ENCODE results near the gene MED1. TPM values are rescaled to one million over a fixed set of nuclear protein-coding genes. Genes with fewer than 3 reads are reported as not detected.
"Not testable (repeated sequence)": the region's sequence is repeated elsewhere in the genome, so short reads cannot be mapped to it uniquely, and the experiment has no call there.

MED1 gene
- total and polyA plus RNA-seq, 4 donors: 6.5 to 34.6 (median 22.5) TPM

DNA sequence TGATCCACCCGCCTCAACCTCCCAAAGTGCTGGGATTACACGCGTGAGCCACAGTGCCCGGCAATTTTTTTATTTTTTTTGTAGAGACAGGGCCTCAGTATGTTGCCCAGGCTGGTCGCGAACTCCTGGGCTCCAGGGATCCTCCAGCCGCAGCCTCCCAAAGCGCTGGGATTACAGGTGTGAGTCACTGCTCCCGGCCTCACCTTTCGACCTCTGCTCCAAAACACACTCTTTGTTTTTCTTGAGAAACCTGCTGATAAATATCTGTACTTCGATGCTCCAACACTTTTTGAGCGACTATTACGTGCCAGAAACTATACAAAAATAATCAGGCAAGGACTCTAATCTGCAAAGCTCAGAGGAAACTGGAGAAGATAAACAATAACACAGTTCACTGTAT, 1.0 kb downstream of the MED1 start:
- peaks cover 0 to 12% (median 6%) of the 10 kb centered on the region in 5 donors for H3K4me1 ChIP-seq (ENCODE audit: control insufficient read depth in 5 of 5, insufficient read depth in 5 of 5, low read length in 5 of 5)
- H3K9ac ChIP-seq (ENCODE audit: insufficient read depth in 1 of 2, low read length in 2 of 2): peak overlapping the region; percentile 88 to 100
- peaks cover 6 to 14% (median 10%) of the 10 kb centered on the region in 4 donors for H3K36me3 ChIP-seq (ENCODE audit: control insufficient read depth in 4 of 4, insufficient read depth in 4 of 4, low read length in 4 of 4)
- no peak overlapping the region for H3K4me3 ChIP-seq
- ATAC-seq (ENCODE audit: insufficient read depth, low FRiP score) (no peak), DNase-seq (no peak)
- H3K9me3 ChIP-seq (ENCODE audit: control insufficient read depth in 4 of 4, insufficient read depth in 3 of 4, low read length in 3 of 4): no peaks in the 10 kb centered on the region
- H3K27me3 ChIP-seq (ENCODE audit: control insufficient read depth in 3 of 3, insufficient read depth in 3 of 3, low read length in 2 of 3): no peaks in the 10 kb centered on the region
- WGBS, 2 donors: 89 to 93% methylated on average over 13 of the region's 13 CpGs
- no peak overlapping the region for H3K27ac ChIP-seq (ENCODE audit: low read depth in 1 of 2, low read length in 1 of 2)
- TF ChIP-seq, protein P1, sequence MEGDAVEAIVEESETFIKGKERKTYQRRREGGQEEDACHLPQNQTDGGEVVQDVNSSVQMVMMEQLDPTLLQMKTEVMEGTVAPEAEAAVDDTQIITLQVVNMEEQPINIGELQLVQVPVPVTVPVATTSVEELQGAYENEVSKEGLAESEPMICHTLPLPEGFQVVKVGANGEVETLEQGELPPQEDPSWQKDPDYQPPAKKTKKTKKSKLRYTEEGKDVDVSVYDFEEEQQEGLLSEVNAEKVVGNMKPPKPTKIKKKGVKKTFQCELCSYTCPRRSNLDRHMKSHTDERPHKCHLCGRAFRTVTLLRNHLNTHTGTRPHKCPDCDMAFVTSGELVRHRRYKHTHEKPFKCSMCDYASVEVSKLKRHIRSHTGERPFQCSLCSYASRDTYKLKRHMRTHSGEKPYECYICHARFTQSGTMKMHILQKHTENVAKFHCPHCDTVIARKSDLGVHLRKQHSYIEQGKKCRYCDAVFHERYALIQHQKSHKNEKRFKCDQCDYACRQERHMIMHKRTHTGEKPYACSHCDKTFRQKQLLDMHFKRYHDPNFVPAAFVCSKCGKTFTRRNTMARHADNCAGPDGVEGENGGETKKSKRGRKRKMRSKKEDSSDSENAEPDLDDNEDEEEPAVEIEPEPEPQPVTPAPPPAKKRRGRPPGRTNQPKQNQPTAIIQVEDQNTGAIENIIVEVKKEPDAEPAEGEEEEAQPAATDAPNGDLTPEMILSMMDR (IDR thresholded peaks at IDR 0.05; ENCODE audit: control extremely low read depth, extremely low read depth): no peak

DNA sequence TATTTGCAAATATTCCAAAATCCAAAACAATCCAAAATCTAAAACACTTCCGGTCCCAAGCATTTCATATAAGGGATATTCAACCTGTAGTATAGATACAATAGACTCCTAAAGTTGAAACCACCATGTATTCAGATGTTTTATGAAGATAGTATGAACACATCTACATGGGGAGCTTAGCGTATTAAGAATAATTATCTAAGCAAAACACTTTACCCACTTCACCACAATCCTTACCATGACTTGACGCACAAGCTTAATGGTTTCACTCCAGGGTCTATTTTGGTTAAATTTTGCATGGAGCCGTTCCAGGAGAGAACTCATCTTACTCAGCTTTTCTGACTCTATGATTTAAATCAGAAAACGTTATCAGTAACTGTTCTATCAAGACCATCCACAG, 3.5 kb downstream of the MED1 start:
- Histone ChIP-seq H3K27ac (ENCODE audit: low read depth in 1 of 2, low read length in 1 of 2) (no peak overlapping the region), H3K9ac (ENCODE audit: insufficient read depth in 1 of 2, low read length in 2 of 2) (no peak overlapping the region), H3K9me3 (ENCODE audit: control insufficient read depth in 4 of 4, insufficient read depth in 3 of 4, low read length in 3 of 4) (no peaks in the 10 kb centered on the region), H3K4me1 (ENCODE audit: control insufficient read depth in 5 of 5, insufficient read depth in 5 of 5, low read length in 5 of 5) (peaks cover 0 to 12% (median 6%) of the 10 kb centered on the region in 5 donors), H3K4me3 (no peak overlapping the region), H3K27me3 (ENCODE audit: control insufficient read depth in 3 of 3, insufficient read depth in 3 of 3, low read length in 2 of 3) (no peaks in the 10 kb centered on the region), H3K36me3 (ENCODE audit: control insufficient read depth in 4 of 4, insufficient read depth in 4 of 4, low read length in 4 of 4) (peaks cover 9 to 20% (median 13%) of the 10 kb centered on the region in 4 donors)
- TF ChIP-seq, protein P1 (IDR thresholded peaks at IDR 0.05; ENCODE audit: control extremely low read depth, extremely low read depth): no peak
- DNase-seq (no peak), ATAC-seq (ENCODE audit: insufficient read depth, low FRiP score) (no peak)
- 92 to 94% methylated on average over 5 of the region's 5 CpGs for WGBS, 2 donors

DNA sequence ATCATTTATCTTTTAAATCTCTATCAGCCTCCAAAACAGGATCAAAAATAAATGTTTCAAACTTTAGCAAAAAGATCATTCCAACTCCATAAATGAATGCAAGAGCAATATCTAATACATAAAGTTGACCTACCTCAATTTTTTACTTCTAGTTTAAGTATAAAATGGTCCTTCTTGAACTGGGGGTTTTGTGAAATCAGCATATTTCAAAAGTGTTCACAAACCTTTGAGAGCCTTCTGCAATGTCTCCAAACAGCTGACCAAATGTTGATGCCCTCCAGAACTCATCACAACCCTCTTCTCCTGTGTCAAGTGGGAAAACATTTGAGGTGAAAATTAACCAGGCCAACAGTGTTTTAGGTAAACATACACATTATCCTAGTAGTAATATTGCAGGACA, 7.7 kb downstream of the MED1 start:
- TF ChIP-seq, protein P1 (IDR thresholded peaks at IDR 0.05; ENCODE audit: control extremely low read depth, extremely low read depth): no peak

DNA sequence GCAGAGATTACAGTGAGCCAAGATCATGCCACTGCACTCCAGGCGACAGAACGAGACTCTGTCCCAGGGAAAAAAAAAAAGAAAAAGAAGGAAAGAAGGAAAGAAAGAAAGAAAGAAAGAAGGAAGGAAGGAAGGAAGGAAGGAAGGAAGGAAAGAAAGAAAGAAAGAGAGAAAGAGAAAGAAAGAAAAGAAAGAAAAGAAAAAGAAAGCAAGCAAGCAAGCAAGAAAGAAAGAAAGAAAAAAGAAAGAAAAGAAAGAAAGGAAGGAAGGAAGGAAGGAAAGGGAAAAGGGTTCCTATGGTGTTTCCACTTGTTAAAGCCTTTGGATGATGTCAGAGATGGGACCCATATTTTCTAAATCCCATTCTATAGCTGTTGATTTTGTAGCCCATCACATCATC, 11.2 kb downstream of the MED1 start:
- 94 to 100% methylated on average over 2 of the region's 2 CpGs for WGBS, 2 donors
- ATAC-seq (ENCODE audit: insufficient read depth, low FRiP score); H3K4me3 ChIP-seq: not testable (repeated sequence)

More for the DNA sequence above, 7.7 kb downstream of the MED1 start:
- Histone ChIP-seq H3K36me3 (ENCODE audit: control insufficient read depth in 4 of 4, insufficient read depth in 4 of 4, low read length in 4 of 4) (peaks cover 10 to 33% (median 27%) of the 10 kb centered on the region in 4 donors), H3K27ac (ENCODE audit: low read depth in 1 of 2, low read length in 1 of 2) (no peak overlapping the region), H3K27me3 (ENCODE audit: control insufficient read depth in 3 of 3, insufficient read depth in 3 of 3, low read length in 2 of 3) (no peaks in the 10 kb centered on the region), H3K9ac (ENCODE audit: insufficient read depth in 1 of 2, low read length in 2 of 2) (no peak overlapping the region), H3K9me3 (ENCODE audit: control insufficient read depth in 4 of 4, insufficient read depth in 3 of 4, low read length in 3 of 4) (no peaks in the 10 kb centered on the region), H3K4me1 (ENCODE audit: control insufficient read depth in 5 of 5, insufficient read depth in 5 of 5, low read length in 5 of 5) (no peaks in the 10 kb centered on the region), H3K4me3 (no peak overlapping the region)
- DNase-seq: no peak
- no peak for ATAC-seq (ENCODE audit: insufficient read depth, low FRiP score)

More for the DNA sequence above, 11.2 kb downstream of the MED1 start:
- H3K4me1 ChIP-seq (ENCODE audit: control insufficient read depth in 5 of 5, insufficient read depth in 5 of 5, low read length in 5 of 5); H3K9me3 ChIP-seq (ENCODE audit: control insufficient read depth in 4 of 4, insufficient read depth in 3 of 4, low read length in 3 of 4); H3K27ac ChIP-seq (ENCODE audit: low read depth in 1 of 2, low read length in 1 of 2); DNase-seq; H3K9ac ChIP-seq (ENCODE audit: insufficient read depth in 1 of 2, low read length in 2 of 2); H3K27me3 ChIP-seq (ENCODE audit: control insufficient read depth in 3 of 3, insufficient read depth in 3 of 3, low read length in 2 of 3): not testable (repeated sequence)
- H3K36me3 ChIP-seq (ENCODE audit: control insufficient read depth in 4 of 4, insufficient read depth in 4 of 4, low read length in 4 of 4): peaks cover 9 to 28% (median 24%) of the 10 kb centered on the region in 4 donors
